H1 (cell line): ENCODE results near the gene PLA2G4D. TPM values are rescaled to one million over a fixed set of nuclear protein-coding genes. Genes with fewer than 3 reads are reported as not detected.

ENCODE experiments used
- CTCF ChIA-PET: fragments of 300-600 bp; sonication (Branson Sonifier 250); formaldehyde crosslinking; loops from one replicate; lab custom pipeline; 2021; ENCODE audit not compliant: partially characterized antibody; lab: Charles Lee
- POLR2A ChIA-PET: fragments of 300-600 bp; sonication (Branson Sonifier 250); formaldehyde crosslinking; loops from one replicate; lab custom pipeline; 2021; ENCODE audit warnings: inconsistent platforms; ENCODE audit not compliant: partially characterized antibody; lab: Charles Lee
- DNase-seq, 2 experiments: peaks; one replicate each; pipeline versions ENCODE4 v3.0.0 to v3.0.0-alpha.2; 2010 to 2022; ENCODE audit warnings: low spot score in 2 of 2, low read depth in 1 of 2, mixed read lengths in 1 of 2
- FAIRE-seq: peaks from 2 replicates; lab custom pipeline; 2011; peaks lifted over from hg19 to GRCh38; lab: Jason Lieb, UNC
- H2AFZ ChIP-seq: 2 replicates; pipeline ENCODE4 v1.8.1; 2012; ENCODE audit warnings: low read length, inconsistent platforms
- H2AK5ac ChIP-seq: 2 replicates; pipeline ENCODE4 v1.6.1; 2013; ENCODE audit warnings: low read depth, low read length
- H2BK120ac ChIP-seq: replicated peaks from 2 replicates; pipeline ENCODE3; 2013; ENCODE audit warnings: low read depth, low read length, inconsistent platforms
- H2BK12ac ChIP-seq: 2 replicates; pipeline ENCODE4 v1.6.1; 2013; ENCODE audit warnings: low read depth, low read length
- H2BK15ac ChIP-seq: 2 replicates; pipeline ENCODE4 v1.6.1; 2013; ENCODE audit warnings: low read length
- H2BK20ac ChIP-seq: 2 replicates; pipeline ENCODE4 v1.6.1; 2013; ENCODE audit warnings: low read length
- H2BK5ac ChIP-seq: 2 replicates; pipeline ENCODE4 v1.6.1; 2013; ENCODE audit warnings: low read depth, low read length
- H3K14ac ChIP-seq: 2 replicates; pipeline ENCODE4 v1.6.1; 2013; ENCODE audit warnings: inconsistent platforms; ENCODE audit not compliant: insufficient read length
- H3K18ac ChIP-seq: 2 replicates; pipeline ENCODE4 v1.6.1; 2013; ENCODE audit warnings: low read length; ENCODE audit errors: extremely low read depth
- H3K23ac ChIP-seq: 2 replicates; pipeline ENCODE4 v1.6.1; 2013; ENCODE audit warnings: inconsistent platforms; ENCODE audit not compliant: insufficient read length
- H3K23me2 ChIP-seq: 2 replicates; pipeline ENCODE4 v1.6.1; 2013; ENCODE audit warnings: low read depth, low read length
- H3K27ac ChIP-seq: 2 replicates; pipeline ENCODE4 v1.6.1; 2011; ENCODE audit warnings: low read depth, low read length, inconsistent platforms
- H3K27me3 ChIP-seq, 4 experiments: replicated peaks in 1 of 4; 1 replicate in 1 of 4; 2 replicates in 3 of 4; pipeline versions ENCODE4 v1.6.1 to v1.8.1; 2011 to 2013; ENCODE audit warnings: low read length in 3 of 4, mild to moderate bottlenecking in 3 of 4, inconsistent platforms in 2 of 4, mixed read lengths in 2 of 4, moderate library complexity in 1 of 4; ENCODE audit not compliant: control insufficient read depth in 3 of 4, insufficient read depth in 3 of 4; ENCODE audit errors: extremely low read depth in 1 of 4
- H3K36me3 ChIP-seq, 4 experiments: 2 replicates each; pipeline versions ENCODE4 v1.6.1 to v1.8.1; 2011 to 2013; ENCODE audit warnings: mild to moderate bottlenecking in 4 of 4, low read length in 3 of 4, moderate library complexity in 2 of 4, control low read depth in 1 of 4, inconsistent platforms in 1 of 4; ENCODE audit not compliant: insufficient read depth in 4 of 4, control insufficient read depth in 2 of 4
- H3K4ac ChIP-seq: replicated peaks from 2 replicates; pipeline ENCODE3; 2013; ENCODE audit warnings: low read length, low read depth, mixed read lengths, inconsistent platforms; ENCODE audit not compliant: insufficient read length
- H3K4me1 ChIP-seq, 4 experiments: replicated peaks in 1 of 4; 1 replicate in 1 of 4; 2 replicates in 3 of 4; pipeline versions ENCODE4 v1.6.1 to v1.8.1; 2011 to 2013; ENCODE audit warnings: low read length in 3 of 4, inconsistent platforms in 2 of 4, mixed read lengths in 1 of 4; ENCODE audit not compliant: insufficient read depth in 4 of 4, control insufficient read depth in 3 of 4
- H3K4me2 ChIP-seq, 2 experiments: 2 replicates each; pipeline versions ENCODE4 v1.6.1 to v1.8.1; 2011 to 2013; ENCODE audit warnings: low read depth in 2 of 2, low read length in 2 of 2, control low read depth in 1 of 2, inconsistent platforms in 1 of 2, mild to moderate bottlenecking in 1 of 2; ENCODE audit not compliant: insufficient read depth in 1 of 2
- H3K4me3 ChIP-seq, 4 experiments: fragments of 200-600, 300-600 bp in 1 of 4; sonication (generic), shearing (Covaris generic), sonication (Bioruptor Twin) in 1 of 4; 2 replicates each; pipeline versions ENCODE4 v1.5.1 to v1.8.1; 2011 to 2016; ENCODE audit warnings: low read length in 4 of 4, low read depth in 3 of 4, control low read depth in 2 of 4, inconsistent platforms in 2 of 4, mild to moderate bottlenecking in 2 of 4, mixed read lengths in 1 of 4, moderate library complexity in 1 of 4; ENCODE audit not compliant: insufficient read depth in 2 of 4; ENCODE audit errors: extremely low read depth in 1 of 4
- H3K56ac ChIP-seq: replicated peaks from 2 replicates; pipeline ENCODE3; 2013; ENCODE audit warnings: low read depth, mild to moderate bottlenecking, mixed read lengths, low read length, inconsistent platforms; ENCODE audit not compliant: insufficient read length
- H3K79me1 ChIP-seq: 2 replicates; pipeline ENCODE4 v1.6.1; 2013; ENCODE audit warnings: low read depth, low read length, control low read depth
- H3K79me2 ChIP-seq, 2 experiments: 2 replicates each; pipeline versions ENCODE4 v1.6.1 to v1.8.1; 2012 to 2013; ENCODE audit warnings: low read length in 2 of 2, mild to moderate bottlenecking in 2 of 2, inconsistent platforms in 1 of 2; ENCODE audit not compliant: insufficient read depth in 2 of 2, control insufficient read depth in 1 of 2
- H3K9ac ChIP-seq, 4 experiments: replicated peaks in 1 of 4; 1 replicate in 1 of 4; 2 replicates in 3 of 4; pipeline versions ENCODE4 v1.6.1 to v1.8.1; 2011 to 2013; ENCODE audit warnings: low read depth in 3 of 4, low read length in 3 of 4, control low read depth in 2 of 4, mild to moderate bottlenecking in 2 of 4, moderate library complexity in 2 of 4, inconsistent platforms in 1 of 4; ENCODE audit errors: extremely low read depth in 1 of 4
- H3K9me3 ChIP-seq, 2 experiments: 2 replicates each; pipeline versions ENCODE4 v1.6.1 to v1.8.1; 2012 to 2013; ENCODE audit warnings: mild to moderate bottlenecking in 2 of 2, moderate library complexity in 2 of 2, control low read depth in 1 of 2, inconsistent platforms in 1 of 2, low read depth in 1 of 2, low read length in 1 of 2, mixed read lengths in 1 of 2; ENCODE audit not compliant: insufficient read depth in 2 of 2
- H4K20me1 ChIP-seq, 2 experiments: replicated peaks in 1 of 2; 2 replicates each; pipeline versions ENCODE3 to v1.8.1; 2011 to 2013; ENCODE audit warnings: inconsistent platforms in 2 of 2, low read length in 2 of 2, mild to moderate bottlenecking in 1 of 2; ENCODE audit not compliant: insufficient read depth in 2 of 2, control insufficient read depth in 1 of 2
- H4K5ac ChIP-seq: 2 replicates; pipeline ENCODE4 v1.6.1; 2013; ENCODE audit warnings: low read length, low read depth, mixed read lengths, inconsistent platforms; ENCODE audit not compliant: insufficient read length
- H4K8ac ChIP-seq: 2 replicates; pipeline ENCODE4 v1.8.0; 2013; ENCODE audit warnings: mild to moderate bottlenecking, moderate library complexity, low read length, inconsistent platforms; ENCODE audit not compliant: insufficient read depth; ENCODE audit errors: extremely low read depth
- H4K91ac ChIP-seq: replicated peaks from 2 replicates; pipeline ENCODE3; 2013; ENCODE audit warnings: low read length, mixed read lengths, inconsistent platforms; ENCODE audit not compliant: insufficient read length
- CBX8 ChIP-seq: fragments of 300-800, 300-1000 bp; sonication (generic); IDR thresholded peaks from 2 replicates; pipeline ENCODE4 v1.7.1; 2016; ENCODE audit warnings: low read depth, low read length, borderline replicate concordance
- EGR1 ChIP-seq: IDR thresholded peaks from 2 replicates; pipeline ENCODE4 v1.6.1; 2011; ENCODE audit warnings: low read depth, low read length, borderline replicate concordance
- HDAC6 ChIP-seq: IDR thresholded peaks from one replicate; pipeline ENCODE4 v1.7.1; 2012; ENCODE audit warnings: low read depth, mild to moderate bottlenecking, inconsistent platforms, low read length, moderate library complexity
- JUND ChIP-seq: IDR thresholded peaks from 2 replicates; pipeline ENCODE4 v1.6.1; 2011; ENCODE audit warnings: mild to moderate bottlenecking, improper control_type of control experiment, low read length
- MAX ChIP-seq: IDR thresholded peaks from 2 replicates; pipeline ENCODE4 v1.6.1; 2012; ENCODE audit warnings: inconsistent platforms
- RNF2 ChIP-seq: fragments of 200-900, 300-1000 bp; sonication (generic); IDR thresholded peaks from 2 replicates; pipeline ENCODE4 v1.7.1; 2016; ENCODE audit warnings: borderline replicate concordance, low read depth, mild to moderate bottlenecking, antibody characterized with exemption, low read length; ENCODE audit not compliant: poor library complexity, severe bottlenecking; ENCODE audit errors: missing control alignments
- RXRA ChIP-seq: IDR thresholded peaks from 2 replicates; pipeline ENCODE4 v1.6.1; 2011; ENCODE audit warnings: low read depth, mild to moderate bottlenecking, low read length, moderate library complexity; ENCODE audit not compliant: insufficient read depth
- SIRT6 ChIP-seq: IDR thresholded peaks from one replicate; pipeline ENCODE4 v1.7.1; 2012; ENCODE audit warnings: low read length, inconsistent platforms
- SP1 ChIP-seq: IDR thresholded peaks from 2 replicates; pipeline ENCODE4 v1.6.1; 2011; ENCODE audit warnings: low read depth, low read length
- WGBS, 2 experiments: shearing (Covaris generic) in 1 of 2; methylation state at CpG; one replicate each; pipeline versions ENCODE4 v1.1.6 to v1.1.7; 2013 to 2015; ENCODE audit warnings: low lambda C conversion rate in 2 of 2, mixed read lengths in 2 of 2, inconsistent platforms in 1 of 2, low coverage in 1 of 2, missing lambda C conversion rate in 1 of 2; ENCODE audit not compliant: insufficient replicate concordance in 2 of 2, insufficient coverage in 1 of 2, insufficient read length in 1 of 2; ENCODE audit errors: extremely low coverage in 1 of 2, missing lambda C conversion rate in 1 of 2; 5-methylcytosine and 5-hydroxymethylcytosine counted together
- polyA plus RNA-seq, 7 experiments: library from polyadenylated mRNA; depleted of rRNA in 3 of 7; stranded (reverse) in 5 of 7; unstranded in 2 of 7; fragments of >200 nt in 5 of 7; fragments of 200-250 nt in 2 of 7; gene quantifications; 1 replicate in 5 of 7; 2 replicates in 1 of 7; 4 replicates in 1 of 7; pipeline versions ENCODE4 v1.2.1 to v1.2.3, GENCODE V29; 2011 to 2013; ENCODE audit warnings: missing spikeins in 2 of 7, mixed read lengths in 2 of 7
- total RNA-seq: library from RNA; stranded (reverse); fragmentation: NEBNext Ultra II Directional; extraction: Animal tissue kit (Norgen Biotek cat#: 25700); gene quantifications from 2 replicates; pipeline ENCODE4 v1.2.1, GENCODE V29; 2021

Gene PLA2G4D
- total and polyA plus RNA-seq, 2 of the 8 experiments (the other 6 are each of a cell fraction or from before 2014, with no cell fraction given) = 0.07 to 0.18 TPM

GRCh38 chr15:42082823-42083604, 11.3 kb downstream of the PLA2G4D start:
- ChIA-PET CTCF (interaction anchor here (0.8 to 14.0 kb wide), 18 partner anchors 10 to 282 kb away, joined by 3 to 425 read pairs (median 19); partner anchors contain the start of genes PLA2G4D and VPS39), POLR2A (interaction anchor here (0.9 kb wide), 1 partner anchor 13 kb away, joined by 4 read pairs; no protein-coding TSS in a partner anchor)
- H3K4me2 ChIP-seq = no peak overlapping the region
- FAIRE-seq (no peak), DNase-seq (peak in 1 of 2 experiments; percentile 42)
- H3K9me3 ChIP-seq = no peaks in the 10 kb centered on the region
- H3K56ac ChIP-seq = no peak overlapping the region
- H3K79me2 ChIP-seq = no peaks in the 10 kb centered on the region
- no peaks in the 10 kb centered on the region for H4K20me1 ChIP-seq
- no peaks in the 10 kb centered on the region for H3K27me3 ChIP-seq
- H2AK5ac ChIP-seq = no peak overlapping the region
- H3K23ac ChIP-seq = no peak overlapping the region
- H3K18ac ChIP-seq = no peak overlapping the region
- no peaks in the 10 kb centered on the region for H3K79me1 ChIP-seq
- no peak overlapping the region for H4K5ac ChIP-seq
- H3K4ac ChIP-seq = no peak overlapping the region
- 0 out of 2 replicates have a peak overlapping the region, but pooled peaks have one; percentile 46 for H2BK15ac ChIP-seq
- no peaks in the 10 kb centered on the region; the same call in 1 of the 2 replicates for H3K23me2 ChIP-seq
- no peaks in the 10 kb centered on the region for H3K36me3 ChIP-seq
- no peak overlapping the region for H3K9ac ChIP-seq
- H3K4me1 ChIP-seq = peaks cover 6 to 21% (median 12%) of the 10 kb centered on the region in 4 experiments
- WGBS, 2 experiments = 90% methylated on average over 17 of the region's 17 CpGs; no CpG with 5 or more reads in 1 of the 2 experiments
- no peak overlapping the region for H2AFZ ChIP-seq
- H2BK20ac ChIP-seq = 0 out of 2 replicates have a peak overlapping the region, but pooled peaks have one; percentile 3
- peak overlapping the region; percentile 27; the same call in 1 of the 2 replicates for H2BK12ac ChIP-seq
- H3K4me3 ChIP-seq = no peak overlapping the region
- H4K8ac ChIP-seq = no peak overlapping the region
- H3K27ac ChIP-seq = no peak overlapping the region
- H2BK5ac ChIP-seq = no peak overlapping the region
- H3K14ac ChIP-seq = no peak overlapping the region
- no peak overlapping the region for H2BK120ac ChIP-seq
- no peak for TF ChIP-seq CBX8
- no peak for TF ChIP-seq HDAC6
- no peak for TF ChIP-seq RXRA
- no peak for TF ChIP-seq EGR1
- TF ChIP-seq SP1 = no peak
- TF ChIP-seq MAX = no peak
- no peak for TF ChIP-seq SIRT6
- no peak for TF ChIP-seq JUND
- TF ChIP-seq RNF2 = no peak
- peak overlapping the region; percentile 61 for H4K91ac ChIP-seq
